Epithelial cell of prostate (primary cell): ENCODE measurements around the gene PTS.

ENCODE experiments used
- DNase-seq: peaks from one replicate; pipeline ENCODE4 v3.0.0-alpha.2; 2011; ENCODE audit warnings: low read depth, low spot score
- H3K27ac ChIP-seq: fragments of 450-650 bp; 2 replicates; pipeline ENCODE4 v1.5.1; 2017; ENCODE audit warnings: mild to moderate bottlenecking

The PTS gene

GRCh38 chr11:112253605-112254242, 27.5 kb downstream of the PTS start:
- no peak for DNase-seq
- H3K27ac ChIP-seq: no peak overlapping the region

DNA sequence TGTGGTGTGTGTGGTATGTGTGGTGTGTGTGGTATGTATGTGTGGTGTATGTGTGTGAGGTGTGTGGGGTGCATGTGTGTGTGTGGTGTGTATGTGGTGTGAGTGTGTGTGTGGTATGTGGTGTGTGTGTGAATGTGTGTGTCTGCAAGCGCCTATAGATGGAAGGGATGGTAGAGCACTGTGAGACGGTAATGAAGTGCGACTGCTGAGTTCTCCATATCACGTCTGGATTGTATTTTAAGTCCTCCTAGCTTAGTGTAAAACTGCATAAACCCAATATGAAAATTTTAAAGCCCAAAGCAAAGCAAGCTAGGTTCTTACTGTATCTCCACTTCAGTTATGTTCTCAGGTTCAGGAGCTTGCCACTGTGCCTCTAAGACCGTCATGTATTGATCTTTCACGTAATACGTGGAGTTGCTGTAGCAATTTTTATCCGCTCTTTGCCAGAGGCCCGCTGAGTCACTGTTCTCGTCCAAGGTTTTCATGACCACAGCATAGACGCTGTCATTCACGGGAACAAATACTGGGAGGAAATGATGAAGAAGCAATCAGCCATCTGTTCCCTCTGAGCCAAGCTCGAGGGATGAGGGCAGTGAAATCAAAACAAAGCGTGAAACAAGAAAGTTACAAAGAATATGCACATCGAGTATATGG, 29.0 kb downstream of the PTS start:
- H3K27ac ChIP-seq: no peak overlapping the region
- DNase-seq: no peak

DNA sequence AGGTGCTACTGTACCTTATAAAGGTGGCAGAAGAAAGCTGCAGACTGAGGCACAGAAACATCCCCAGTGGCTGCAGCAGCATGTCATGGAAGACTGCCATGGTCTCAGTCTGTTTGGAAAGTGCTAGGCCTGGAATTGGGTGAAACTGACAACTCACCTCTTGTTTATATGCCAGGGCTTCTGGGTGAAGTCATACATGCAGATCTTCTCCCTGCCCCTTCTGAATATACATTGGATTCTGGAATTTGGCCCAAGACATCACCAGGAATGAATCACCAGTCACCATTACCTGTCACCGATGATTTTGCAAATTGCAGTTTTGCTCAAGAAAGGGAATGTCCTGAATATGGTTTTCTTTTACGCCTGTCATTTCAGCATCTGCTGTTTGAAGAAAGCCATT, 34.3 kb downstream of the PTS start, which contains the start of gene PLET1:
Gene PLET1, minus strand, starts transcription at position 371 of the 400 bp plus-strand sequence. Its CDS starts 271 bp downstream, at position 100.
- DNase-seq: no peak
- no peak within 1 kb of the TSS for H3K27ac ChIP-seq

- H3K27ac ChIP-seq: no peak overlapping the region
- DNase-seq: no peak
Observed at GRCh38 chr11:112265659-112266409, 39.6 kb downstream of the PTS start.

GRCh38 chr11:112266410-112266778, 40.2 kb downstream of the PTS start:
- DNase-seq: no peak

DNA sequence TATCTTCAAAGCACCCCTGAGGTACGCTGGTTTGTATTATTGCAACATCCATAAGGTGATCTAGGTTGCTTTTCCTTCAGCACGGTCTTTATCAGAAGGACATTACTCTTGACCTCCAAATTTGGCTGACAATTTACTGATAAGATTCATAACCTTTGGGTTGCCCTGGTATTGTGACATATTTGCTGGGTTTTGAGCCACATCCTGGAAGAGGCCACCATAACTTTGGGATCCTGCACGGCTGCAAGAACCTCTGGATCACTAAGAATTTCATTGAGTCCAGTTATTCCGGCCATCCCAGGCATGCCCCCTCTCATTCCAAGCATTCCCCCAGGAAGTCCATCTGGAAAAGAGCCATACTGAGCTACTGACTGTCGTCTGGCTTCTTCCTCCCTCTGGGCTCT, 41.0 kb downstream of the PTS start:
- no peak overlapping the region for H3K27ac ChIP-seq
- DNase-seq: no peak

More at GRCh38 chr11:112266410-112266778, 40.2 kb downstream of the PTS start:
- H3K27ac ChIP-seq: no peak overlapping the region

GRCh38 chr11:112268406-112268805, 42.2 kb downstream of the PTS start:
- no peak for DNase-seq
- H3K27ac ChIP-seq: no peak overlapping the region

GRCh38 chr11:112269139-112269538, 42.9 kb downstream of the PTS start:
- DNase-seq: no peak
- no peak overlapping the region for H3K27ac ChIP-seq

DNA sequence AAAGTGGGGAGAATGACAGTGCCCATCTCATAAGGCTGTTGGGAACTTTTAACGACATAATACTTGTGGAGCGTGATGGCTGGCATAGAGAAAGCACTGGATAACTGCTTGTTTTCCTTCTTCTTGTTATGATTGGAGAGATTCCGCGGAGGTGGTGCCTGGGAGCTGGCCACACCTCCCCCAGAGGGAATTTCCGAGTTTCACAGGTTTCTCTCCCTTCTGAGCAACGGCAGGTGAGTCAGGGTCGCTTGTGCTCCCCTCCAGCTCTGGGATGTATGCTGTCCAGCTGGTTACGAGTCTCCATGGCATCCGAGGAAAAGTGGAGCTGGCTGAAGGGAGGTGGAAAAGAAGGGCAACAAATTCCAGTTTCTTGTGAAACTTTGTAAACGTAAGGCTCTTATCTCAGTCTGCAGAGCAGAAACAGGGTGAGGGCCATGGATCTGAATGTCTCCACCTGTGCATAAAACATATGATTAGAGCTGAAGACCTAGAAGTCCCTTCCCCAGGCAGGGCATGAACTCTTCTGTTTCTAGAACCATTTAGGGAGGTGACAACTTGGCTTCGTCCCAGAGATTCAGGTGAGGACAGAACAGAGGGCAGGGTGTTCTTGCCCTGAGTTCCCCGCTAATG, 44.4 kb downstream of the PTS start:
- H3K27ac ChIP-seq: no peak overlapping the region
- no peak for DNase-seq

GRCh38 chr11:112271242-112271641, 45.0 kb downstream of the PTS start:
- H3K27ac ChIP-seq: no peak overlapping the region
- no peak for DNase-seq

DNA sequence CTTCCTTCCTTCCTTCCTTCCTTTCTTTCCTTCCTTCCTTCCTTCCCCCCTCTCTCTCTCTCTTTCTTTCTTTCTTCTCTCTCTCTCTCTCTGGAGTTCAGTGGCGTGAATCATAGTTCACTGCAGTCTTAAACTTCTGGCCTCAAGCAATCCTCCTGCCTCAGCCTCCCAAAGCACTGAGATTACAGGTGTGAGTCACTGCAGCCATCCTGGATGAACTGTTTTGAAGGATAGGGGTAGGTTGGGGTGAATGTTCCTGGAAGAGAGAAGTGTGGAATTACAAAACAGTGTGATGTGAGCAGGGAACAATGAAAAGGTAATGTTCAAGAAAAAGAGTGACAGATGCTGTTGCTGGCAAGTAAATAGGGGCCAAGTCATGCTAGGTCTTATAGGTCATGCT, 46.8 kb downstream of the PTS start:
- no peak for DNase-seq
- H3K27ac ChIP-seq: no peak overlapping the region

DNA sequence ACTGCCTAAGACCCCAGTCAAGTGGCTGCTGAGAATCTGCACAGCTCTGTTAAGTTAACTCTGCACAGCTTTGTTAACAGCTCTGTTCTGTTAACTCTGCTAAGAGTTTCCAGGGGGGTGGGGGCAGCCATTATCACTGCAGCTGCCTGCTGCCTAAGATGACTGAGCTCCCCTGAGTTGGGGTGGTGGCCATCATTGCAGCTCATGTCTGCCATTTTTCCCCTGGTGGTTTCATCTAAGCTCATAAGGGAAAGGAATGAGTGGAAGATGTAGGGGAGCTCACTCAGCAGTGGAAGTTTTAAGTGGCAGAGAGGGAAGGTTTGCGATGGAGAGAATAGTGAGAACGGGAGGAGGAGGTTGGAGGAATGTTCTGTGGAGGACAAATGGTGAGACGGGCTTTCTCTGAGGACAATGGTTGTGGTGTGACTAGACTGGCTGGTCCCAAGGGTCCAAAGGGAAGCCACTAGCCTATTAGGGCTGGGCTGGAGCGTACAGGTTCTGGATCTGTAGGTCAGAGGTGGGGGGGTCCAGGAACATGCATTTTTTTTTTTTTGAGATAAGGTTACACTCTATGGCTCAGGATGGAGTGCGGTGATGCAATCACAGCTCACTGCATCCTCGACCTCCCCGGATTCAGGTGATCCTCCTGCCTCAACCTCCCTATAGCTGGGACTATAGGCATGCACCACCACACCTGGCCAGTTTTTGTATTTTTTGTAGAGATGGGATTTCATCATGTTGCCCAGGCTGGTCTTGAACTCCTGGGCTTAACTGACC, 48.0 kb downstream of the PTS start:
- no peak for DNase-seq

GRCh38 chr11:112277029-112277428, 50.8 kb downstream of the PTS start:
- H3K27ac ChIP-seq: no peak overlapping the region
- no peak for DNase-seq

More for the DNA sequence above, 48.0 kb downstream of the PTS start:
- no peak overlapping the region for H3K27ac ChIP-seq

- no peak for DNase-seq
- no peak overlapping the region for H3K27ac ChIP-seq
Observed at GRCh38 chr11:112277941-112278340, 51.7 kb downstream of the PTS start.

DNA sequence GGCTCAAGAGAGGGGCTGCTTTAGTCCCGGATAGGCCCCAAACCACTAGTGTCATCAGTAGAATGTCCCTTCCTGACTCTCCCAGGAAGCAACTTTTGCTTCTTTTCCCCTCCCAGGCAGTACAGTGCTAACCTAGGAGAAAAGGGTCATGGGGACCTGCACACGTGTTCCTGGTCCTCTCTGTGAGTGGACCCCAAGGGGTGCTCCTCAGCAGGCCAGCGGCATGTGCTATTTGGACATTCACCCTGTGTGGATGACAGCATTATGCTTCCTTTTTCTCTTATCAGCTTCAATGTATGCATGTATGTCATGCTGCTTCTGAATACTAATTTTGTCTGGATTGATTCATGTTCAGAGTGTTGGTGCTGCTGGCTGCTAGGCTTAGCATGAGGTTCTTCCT, 52.6 kb downstream of the PTS start:
- no peak overlapping the region for H3K27ac ChIP-seq
- no peak for DNase-seq

- H3K27ac ChIP-seq: no peak overlapping the region
- no peak for DNase-seq
Observed at GRCh38 chr11:112279901-112280267, 53.7 kb downstream of the PTS start.

- no peak overlapping the region for H3K27ac ChIP-seq
- DNase-seq: peak; percentile 44
Observed at GRCh38 chr11:112280268-112281126, 54.3 kb downstream of the PTS start.

DNA sequence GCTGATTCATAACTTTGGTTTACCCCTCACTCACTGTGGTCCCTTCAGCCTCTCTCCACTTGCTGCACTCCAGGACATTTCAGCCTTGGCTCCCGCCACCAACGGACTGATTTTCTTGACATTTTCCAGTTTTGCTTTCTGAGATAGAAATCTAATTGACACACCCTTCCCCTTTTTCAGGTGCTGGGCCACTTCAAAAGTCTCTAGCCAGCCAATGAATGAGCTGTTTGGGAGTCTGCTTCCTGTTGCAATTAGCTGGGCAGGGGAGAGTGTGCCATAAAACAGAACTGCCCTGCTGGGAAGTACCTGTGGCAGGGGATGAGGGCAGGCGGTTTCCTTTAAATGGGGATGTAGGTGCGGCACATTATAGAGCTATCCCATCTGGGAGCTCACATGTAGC, 55.5 kb downstream of the PTS start:
- H3K27ac ChIP-seq: no peak overlapping the region
- DNase-seq: no peak
